Liver (tissue), 9 donors: ENCODE measurements around the gene ATXN1. TPM values are rescaled to one million over a fixed set of nuclear protein-coding genes. Genes with fewer than 3 reads are reported as not detected.
"Not testable (repeated sequence)": the region's sequence is repeated elsewhere in the genome, so short reads cannot be mapped to it uniquely, and the experiment has no call there.

Source experiments
- DNase-seq: peaks from one replicate; pipeline ENCODE4 v3.0.0-alpha.2; 2017; ENCODE audit warnings: low spot score
- H3K27ac ChIP-seq, 2 donors: one replicate each; pipeline ENCODE4 v1.7.0; 2013; ENCODE audit warnings: inconsistent platforms in 2 of 2, low read length in 2 of 2, control low read depth in 1 of 2, low read depth in 1 of 2, mild to moderate bottlenecking in 1 of 2
- H3K27me3 ChIP-seq, 4 donors: one replicate each; pipeline versions ENCODE4 v1.6.1 to v1.7.0; 2013; ENCODE audit warnings: low read length in 3 of 4, inconsistent platforms in 1 of 4, mild to moderate bottlenecking in 1 of 4, moderate library complexity in 1 of 4; ENCODE audit not compliant: control insufficient read depth in 4 of 4, insufficient read depth in 4 of 4
- H3K36me3 ChIP-seq, 4 donors: one replicate each; pipeline versions ENCODE4 v1.6.1 to v1.7.0; 2013; ENCODE audit warnings: low read length in 3 of 4, mild to moderate bottlenecking in 3 of 4, low read depth in 1 of 4, moderate library complexity in 1 of 4; ENCODE audit not compliant: control insufficient read depth in 4 of 4, insufficient read depth in 3 of 4
- H3K4me1 ChIP-seq, 4 donors: one replicate each; pipeline versions ENCODE4 v1.6.1 to v1.7.0; 2013; ENCODE audit warnings: low read length in 3 of 4, mild to moderate bottlenecking in 3 of 4, moderate library complexity in 1 of 4; ENCODE audit not compliant: control insufficient read depth in 4 of 4, insufficient read depth in 4 of 4
- H3K4me3 ChIP-seq, 3 donors: one replicate each; pipeline versions ENCODE4 v1.6.1 to v1.7.0; 2013; ENCODE audit warnings: low read length in 3 of 3, control low read depth in 1 of 3, low read depth in 1 of 3, mild to moderate bottlenecking in 1 of 3
- H3K9ac ChIP-seq, 2 donors: one replicate each; pipeline ENCODE4 v1.7.0; 2013; ENCODE audit warnings: low read length in 2 of 2, mild to moderate bottlenecking in 2 of 2, moderate library complexity in 2 of 2, control low read depth in 1 of 2, low read depth in 1 of 2
- H3K9me3 ChIP-seq, 4 donors: one replicate each; pipeline versions ENCODE4 v1.6.1 to v1.7.0; 2013; ENCODE audit warnings: low read length in 3 of 4; ENCODE audit not compliant: control insufficient read depth in 4 of 4
- FOXA1 ChIP-seq: IDR thresholded peaks from 2 replicates; pipeline ENCODE4 v1.6.1; 2016; ENCODE audit warnings: antibody characterized with exemption
- HNF4A ChIP-seq, 2 donors: conservative IDR thresholded peaks; 2 replicates each; pipeline ENCODE4 v1.6.1; 2016; ENCODE audit warnings: antibody characterized with exemption in 2 of 2, mild to moderate bottlenecking in 2 of 2
- REST ChIP-seq: IDR thresholded peaks from 2 replicates; pipeline ENCODE4 v1.6.1; 2016; ENCODE audit warnings: antibody characterized with exemption, mild to moderate bottlenecking
- RXRA ChIP-seq, 2 donors: IDR thresholded peaks; 2 replicates each; pipeline ENCODE4 v1.6.1; 2017 to 2018; ENCODE audit warnings: antibody characterized with exemption in 2 of 2, mild to moderate bottlenecking in 1 of 2
- TAF1 ChIP-seq: conservative IDR thresholded peaks from 2 replicates; pipeline ENCODE4 v1.6.1; 2016; ENCODE audit warnings: antibody characterized with exemption, mild to moderate bottlenecking
- WGBS: extraction: QIAGEN DNeasy Blood & Tissue Kit; methylation state at CpG from one replicate; pipeline ENCODE4 v1.1.7; 2013; 5-methylcytosine and 5-hydroxymethylcytosine counted together
- polyA plus RNA-seq, 2 donors: library from polyadenylated mRNA; stranded (reverse) in 1 of 2; unstranded in 1 of 2; fragments of 200-250 nt in 1 of 2; fragments of >200 nt in 1 of 2; fragmentation: Nextera tagmentation in 1 of 2; extraction: Ambion mirVana in 1 of 2; gene quantifications; one replicate each; pipeline versions ENCODE4 v1.2.1 to v1.2.3, GENCODE V29; 2013 to 2015
- total RNA-seq, 2 donors: library from RNA; depleted of rRNA; stranded (reverse); fragments of >200 nt; gene quantifications; one replicate each; pipeline ENCODE4 v1.2.3, GENCODE V29; 2014
- donor health status: healthy.
- donor health status: healthy.
- donor health status: healthy.
- donor health status: healthy.
- donor health status: healthy.

Gene ATXN1
- total and polyA plus RNA-seq, 4 donors, result 4.3 to 29.7 (median 8.2) TPM

- TF ChIP-seq REST (no peak), RXRA (IDR thresholded peaks at IDR 0.05) (no peak), FOXA1 (no peak)
Observed at GRCh38 chr6:16619777-16620176, 141.5 kb downstream of the ATXN1 start (continued).

DNA sequence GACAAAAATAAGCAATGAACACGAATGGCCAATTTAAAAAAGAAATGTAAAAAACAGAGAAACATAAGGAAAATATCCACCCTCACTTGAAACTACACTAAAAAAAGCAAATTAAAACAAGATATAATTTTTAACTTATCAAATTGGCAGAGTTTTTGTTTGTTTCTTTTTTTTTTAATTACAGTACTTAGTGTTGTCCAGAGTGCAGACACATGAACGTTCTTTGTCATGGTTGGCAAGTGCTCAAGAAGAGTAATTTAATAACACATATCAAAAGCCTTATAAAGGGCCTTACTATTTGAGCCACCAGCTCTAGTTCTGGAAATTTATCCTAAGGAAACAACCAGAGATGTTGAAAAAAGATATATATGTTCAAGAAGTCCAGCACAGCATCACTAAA lies 142.3 kb downstream of the ATXN1 start:
- TF ChIP-seq TAF1, result no peak
- TF ChIP-seq HNF4A (conservative IDR thresholded peaks at IDR 0.05), result no peak
- Histone ChIP-seq H3K27ac (no peak overlapping the region), H3K36me3 (no peaks in the 10 kb centered on the region), H3K9me3 (no peaks in the 10 kb centered on the region), H3K27me3 (no peaks in the 10 kb centered on the region), H3K4me1 (no peaks in the 10 kb centered on the region), H3K4me3 (no peak overlapping the region), H3K9ac (no peak overlapping the region)
- WGBS, result 49% methylated on average over 2 of the region's 2 CpGs
- DNase-seq, result no peak

DNA sequence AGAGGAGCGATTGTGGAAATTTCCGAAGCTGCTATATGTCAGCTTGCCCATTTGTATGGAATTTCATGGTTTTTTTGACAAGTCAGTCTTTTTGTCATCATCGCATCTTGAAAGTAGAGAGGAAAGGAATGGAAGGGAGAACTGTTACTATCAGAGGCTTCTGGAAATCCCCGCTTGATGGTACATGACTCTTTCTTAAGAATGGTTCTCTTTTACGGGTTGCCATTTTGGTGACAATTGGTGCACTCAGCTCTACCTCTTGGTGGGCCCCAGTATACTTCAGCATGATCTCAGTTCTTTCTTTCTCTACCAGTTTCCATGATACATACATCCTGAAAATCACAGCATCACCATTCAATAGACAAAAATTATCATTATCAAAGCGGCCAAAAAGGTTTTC lies 146.0 kb downstream of the ATXN1 start:
- H3K4me1 ChIP-seq, H3K27ac ChIP-seq, H3K4me3 ChIP-seq, H3K9ac ChIP-seq, DNase-seq, H3K27me3 ChIP-seq, H3K36me3 ChIP-seq, H3K9me3 ChIP-seq: not testable (repeated sequence)
- 98% methylated on average over 3 of the region's 6 CpGs for WGBS

- not testable (repeated sequence) for DNase-seq, H3K9me3 ChIP-seq, H3K9ac ChIP-seq, H3K4me1 ChIP-seq, H3K4me3 ChIP-seq, H3K27me3 ChIP-seq, H3K27ac ChIP-seq, H3K36me3 ChIP-seq
- WGBS, result 99% methylated on average over 2 of the region's 3 CpGs
Observed at GRCh38 chr6:16614143-16614542, 147.1 kb downstream of the ATXN1 start.

GRCh38 chr6:16613504-16613903 lies 147.8 kb downstream of the ATXN1 start:
- H3K4me3 ChIP-seq, H3K9me3 ChIP-seq, DNase-seq, H3K9ac ChIP-seq, H3K36me3 ChIP-seq, H3K4me1 ChIP-seq, H3K27ac ChIP-seq, H3K27me3 ChIP-seq: not testable (repeated sequence)
- WGBS, result 98% methylated on average over 2 of the region's 2 CpGs
